ENCODE data around the gene EDARADD.
A peak's percentile ranks its signal among the peaks of the same experiment; 100 is the strongest.
"Not testable (repeated sequence)": the region's sequence is repeated elsewhere in the genome, so short reads cannot be mapped to it uniquely, and the experiment has no call there.

Gene EDARADD

GRCh38 chr1:236450779-236451178 is 56.7 kb downstream of the EDARADD start:
- DNase-seq = no peak

- DNase-seq = peak in 1 of 2 experiments; percentile 5
Measured at GRCh38 chr1:236451796-236452373, 57.8 kb downstream of the EDARADD start.

- DNase-seq = no peak
Measured at GRCh38 chr1:236455243-236455642, 61.2 kb downstream of the EDARADD start.

GRCh38 chr1:236457775-236458174 is 63.7 kb downstream of the EDARADD start:
- no peak for DNase-seq

- no peak for DNase-seq
Measured at GRCh38 chr1:236458996-236459395, 64.9 kb downstream of the EDARADD start.

GRCh38 chr1:236460103-236460502 is 66.0 kb downstream of the EDARADD start:
- no peak for DNase-seq

GRCh38 chr1:236464197-236464596 is 70.1 kb downstream of the EDARADD start:
- DNase-seq = not testable (repeated sequence)

- no peak for DNase-seq
Measured at GRCh38 chr1:236465231-236465958, 71.3 kb downstream of the EDARADD start.

- DNase-seq = no peak
Measured at GRCh38 chr1:236465959-236466303, 71.8 kb downstream of the EDARADD start.

- no peak for DNase-seq
Measured at GRCh38 chr1:236467327-236467641, 73.2 kb downstream of the EDARADD start.

GRCh38 chr1:236468625-236469024 is 74.5 kb downstream of the EDARADD start:
- DNase-seq = no peak

GRCh38 chr1:236469466-236469865 is 75.4 kb downstream of the EDARADD start:
- no peak for DNase-seq

GRCh38 chr1:236471096-236471495 is 77.0 kb downstream of the EDARADD start:
- DNase-seq = no peak

- DNase-seq = peak in 1 of 2 experiments; percentile 40
Measured at GRCh38 chr1:236471653-236472052, 77.6 kb downstream of the EDARADD start.

GRCh38 chr1:236472850-236473788 is 79.0 kb downstream of the EDARADD start:
- DNase-seq = no peak

GRCh38 chr1:236476019-236476418 is 81.9 kb downstream of the EDARADD start:
- DNase-seq = no peak

- DNase-seq = no peak
Measured at GRCh38 chr1:236480758-236481436, 86.8 kb downstream of the EDARADD start.

GRCh38 chr1:236484310-236484971 is 90.4 kb downstream of the EDARADD start:
- no peak for DNase-seq

- DNase-seq = no peak
Measured at GRCh38 chr1:236486356-236487002, 92.4 kb downstream of the EDARADD start.

GRCh38 chr1:236489161-236489560 is 95.1 kb downstream of the EDARADD start:
- not testable (repeated sequence) for DNase-seq

- DNase-seq = peak; percentile 8 to 33
Measured at GRCh38 chr1:236489710-236490377, 95.8 kb downstream of the EDARADD start.

Data from NCI-H1930 (cell line).